ENCODE results near the gene BRSK2. TPM values are rescaled to one million over a fixed set of nuclear protein-coding genes. Genes with fewer than 3 reads are reported as not detected.

BRSK2 gene
- total RNA-seq, 1 donor from 2014 or later: 1.0 TPM

DNA sequence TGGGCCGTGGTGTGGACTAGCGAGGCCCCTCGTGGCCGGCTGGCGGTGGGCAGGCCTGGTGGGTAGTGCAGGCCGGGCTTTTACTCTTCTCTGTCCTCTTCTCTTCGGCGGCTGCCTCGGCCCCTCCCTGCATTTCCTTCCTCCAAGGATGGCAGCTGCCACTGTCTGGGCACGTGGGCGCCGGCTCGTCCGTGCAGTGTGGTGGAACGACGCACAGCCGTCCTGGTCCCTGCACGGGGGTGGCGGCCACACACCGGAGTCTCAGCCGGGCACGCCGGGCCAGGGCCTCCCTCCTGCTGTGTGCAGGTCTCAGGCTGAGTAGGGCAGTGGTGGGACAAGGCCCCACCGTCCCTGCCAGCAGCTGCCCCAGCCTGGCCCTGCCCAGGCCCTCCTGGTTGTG is 59.1 kb downstream of the BRSK2 start:
- no peaks in the 10 kb centered on the region for H3K4me1 ChIP-seq (ENCODE audit: control insufficient read depth in 3 of 3, insufficient read depth in 3 of 3, low read length in 3 of 3)
- no peak overlapping the region for H3K9ac ChIP-seq (ENCODE audit: low read depth in 1 of 3, low read length in 3 of 3)
- H3K4me3 ChIP-seq (ENCODE audit: low read length in 3 of 3): no peak overlapping the region
- peaks cover 11 to 39% (median 32%) of the 10 kb centered on the region in 3 donors for H3K27me3 ChIP-seq (ENCODE audit: control insufficient read depth in 3 of 3, insufficient read depth in 3 of 3, low read length in 3 of 3)
- no peaks in the 10 kb centered on the region for H3K36me3 ChIP-seq (ENCODE audit: control insufficient read depth in 3 of 3, insufficient read depth in 3 of 3, low read length in 3 of 3)
- no peaks in the 10 kb centered on the region for H3K9me3 ChIP-seq (ENCODE audit: control insufficient read depth in 3 of 3, low read length in 3 of 3)
- no peak overlapping the region for H3K27ac ChIP-seq (ENCODE audit: low read depth, low read length)

DNA sequence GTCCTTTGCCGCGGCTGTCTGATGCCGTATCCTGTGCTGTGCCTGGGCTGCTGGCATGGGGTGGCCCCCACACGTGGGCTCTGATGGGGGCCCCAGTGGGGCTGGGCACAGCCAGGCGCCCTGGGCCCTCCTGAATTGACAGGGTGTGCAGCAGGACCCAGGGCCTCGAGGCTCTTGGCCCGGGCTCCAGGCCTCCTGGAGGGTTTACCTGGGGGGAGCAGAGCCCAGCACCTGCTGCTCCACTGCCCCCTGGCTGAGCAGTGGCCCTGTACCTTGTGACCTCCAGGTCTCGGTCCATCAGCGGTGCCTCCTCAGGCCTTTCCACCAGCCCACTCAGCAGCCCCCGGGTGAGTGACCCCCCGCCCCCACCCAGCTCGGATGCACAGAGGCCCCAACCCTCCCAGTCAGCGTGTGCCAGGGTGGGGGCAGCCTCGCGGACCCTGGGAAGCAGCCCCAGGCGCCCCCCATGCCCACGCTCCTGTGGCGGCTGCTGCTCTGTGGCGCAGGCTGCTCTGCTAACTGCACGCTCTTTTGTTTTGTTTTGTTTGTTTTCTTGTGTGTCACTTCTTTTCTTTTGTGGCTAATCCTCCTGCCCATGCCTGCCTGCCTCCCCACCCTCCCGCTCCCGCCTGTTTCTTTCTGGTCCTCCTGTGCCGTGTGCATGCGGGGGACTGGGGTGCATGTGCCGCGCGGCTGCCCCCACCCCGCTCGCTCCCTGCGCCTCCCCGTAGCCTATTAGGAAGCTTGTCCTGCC is 59.9 kb downstream of the BRSK2 start:
- no peak overlapping the region for H3K9ac ChIP-seq (ENCODE audit: low read depth in 1 of 3, low read length in 3 of 3)
- no peaks in the 10 kb centered on the region for H3K4me1 ChIP-seq (ENCODE audit: control insufficient read depth in 3 of 3, insufficient read depth in 3 of 3, low read length in 3 of 3)
- H3K27ac ChIP-seq (ENCODE audit: low read depth, low read length): no peak overlapping the region
- H3K9me3 ChIP-seq (ENCODE audit: control insufficient read depth in 3 of 3, low read length in 3 of 3): no peaks in the 10 kb centered on the region
- no peak overlapping the region for H3K4me3 ChIP-seq (ENCODE audit: low read length in 3 of 3)
- no peaks in the 10 kb centered on the region for H3K36me3 ChIP-seq (ENCODE audit: control insufficient read depth in 3 of 3, insufficient read depth in 3 of 3, low read length in 3 of 3)
- peaks cover 11 to 34% (median 30%) of the 10 kb centered on the region in 3 donors for H3K27me3 ChIP-seq (ENCODE audit: control insufficient read depth in 3 of 3, insufficient read depth in 3 of 3, low read length in 3 of 3)

DNA sequence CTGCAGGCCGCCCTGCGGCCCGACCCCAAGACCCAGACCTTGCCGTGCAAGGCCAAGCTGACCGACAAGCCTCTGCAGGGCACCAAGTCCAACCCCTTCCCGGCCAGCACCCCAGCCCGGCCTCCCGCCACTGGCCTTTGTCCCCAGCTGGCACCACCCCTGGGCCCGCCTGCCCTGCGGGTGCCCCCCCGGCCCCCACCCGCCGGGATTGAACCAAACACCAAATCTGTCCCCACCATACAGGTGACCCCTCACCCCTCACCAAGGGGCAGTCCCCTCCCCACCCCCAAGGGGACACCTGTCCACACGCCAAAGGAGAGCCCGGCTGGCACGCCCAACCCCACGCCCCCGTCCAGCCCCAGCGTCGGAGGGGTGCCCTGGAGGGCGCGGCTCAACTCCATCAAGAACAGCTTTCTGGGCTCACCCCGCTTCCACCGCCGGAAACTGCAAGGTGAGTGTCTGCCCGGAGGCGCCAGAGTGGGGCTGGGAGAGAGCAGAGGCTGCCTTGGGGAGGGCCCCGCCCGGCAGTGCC is 60.7 kb downstream of the BRSK2 start:
- Histone ChIP-seq H3K9ac (ENCODE audit: low read depth in 1 of 3, low read length in 3 of 3) (no peak overlapping the region), H3K27ac (ENCODE audit: low read depth, low read length) (no peak overlapping the region), H3K9me3 (ENCODE audit: control insufficient read depth in 3 of 3, low read length in 3 of 3) (no peaks in the 10 kb centered on the region), H3K4me3 (ENCODE audit: low read length in 3 of 3) (no peak overlapping the region), H3K36me3 (ENCODE audit: control insufficient read depth in 3 of 3, insufficient read depth in 3 of 3, low read length in 3 of 3) (no peaks in the 10 kb centered on the region), H3K4me1 (ENCODE audit: control insufficient read depth in 3 of 3, insufficient read depth in 3 of 3, low read length in 3 of 3) (no peaks in the 10 kb centered on the region), H3K27me3 (ENCODE audit: control insufficient read depth in 3 of 3, insufficient read depth in 3 of 3, low read length in 3 of 3) (peaks cover 11 to 34% (median 30%) of the 10 kb centered on the region in 3 donors)

DNA sequence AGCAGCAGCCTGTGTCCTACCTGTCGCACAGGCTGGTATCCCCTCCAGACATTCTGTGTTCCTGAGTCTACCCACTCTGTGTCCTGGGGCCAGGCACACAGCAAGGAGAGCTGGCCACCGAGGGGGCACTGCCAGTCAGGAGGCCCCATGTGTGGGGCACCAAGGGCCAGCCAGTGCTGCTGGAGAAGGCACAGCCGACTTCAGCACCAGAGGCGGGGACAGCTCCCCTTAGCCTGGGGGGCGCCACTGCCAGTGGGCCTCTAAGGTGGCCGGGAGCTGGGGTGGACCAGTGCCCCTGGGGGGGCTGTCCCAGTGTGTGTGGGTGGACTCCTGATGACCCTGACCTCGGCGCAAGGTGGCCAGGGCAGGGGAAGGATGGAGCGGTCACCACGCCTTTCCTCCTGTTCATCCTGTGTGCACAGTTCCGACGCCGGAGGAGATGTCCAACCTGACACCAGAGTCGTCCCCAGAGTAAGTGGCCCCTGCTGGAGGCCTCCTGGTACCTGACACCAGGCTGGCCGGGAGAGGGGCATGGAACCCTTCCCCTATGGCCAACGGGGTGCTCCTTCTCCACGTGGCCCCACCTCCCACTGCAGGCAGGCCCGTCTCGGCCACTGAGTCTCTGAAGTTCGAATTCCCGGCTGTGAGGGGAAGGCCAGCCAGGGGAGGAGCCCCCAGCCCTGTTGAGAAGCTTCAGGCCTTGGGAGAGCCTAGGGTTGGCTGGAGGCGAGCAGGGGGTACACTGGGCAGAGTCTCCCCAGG is 61.4 kb downstream of the BRSK2 start:
- no peak overlapping the region for H3K4me3 ChIP-seq (ENCODE audit: low read length in 3 of 3)
- H3K9ac ChIP-seq (ENCODE audit: low read depth in 1 of 3, low read length in 3 of 3): no peak overlapping the region
- H3K9me3 ChIP-seq (ENCODE audit: control insufficient read depth in 3 of 3, low read length in 3 of 3): no peaks in the 10 kb centered on the region
- H3K27me3 ChIP-seq (ENCODE audit: control insufficient read depth in 3 of 3, insufficient read depth in 3 of 3, low read length in 3 of 3): peaks cover 11 to 34% (median 30%) of the 10 kb centered on the region in 3 donors
- H3K4me1 ChIP-seq (ENCODE audit: control insufficient read depth in 3 of 3, insufficient read depth in 3 of 3, low read length in 3 of 3): no peaks in the 10 kb centered on the region
- no peak overlapping the region for H3K27ac ChIP-seq (ENCODE audit: low read depth, low read length)
- H3K36me3 ChIP-seq (ENCODE audit: control insufficient read depth in 3 of 3, insufficient read depth in 3 of 3, low read length in 3 of 3): no peaks in the 10 kb centered on the region

DNA sequence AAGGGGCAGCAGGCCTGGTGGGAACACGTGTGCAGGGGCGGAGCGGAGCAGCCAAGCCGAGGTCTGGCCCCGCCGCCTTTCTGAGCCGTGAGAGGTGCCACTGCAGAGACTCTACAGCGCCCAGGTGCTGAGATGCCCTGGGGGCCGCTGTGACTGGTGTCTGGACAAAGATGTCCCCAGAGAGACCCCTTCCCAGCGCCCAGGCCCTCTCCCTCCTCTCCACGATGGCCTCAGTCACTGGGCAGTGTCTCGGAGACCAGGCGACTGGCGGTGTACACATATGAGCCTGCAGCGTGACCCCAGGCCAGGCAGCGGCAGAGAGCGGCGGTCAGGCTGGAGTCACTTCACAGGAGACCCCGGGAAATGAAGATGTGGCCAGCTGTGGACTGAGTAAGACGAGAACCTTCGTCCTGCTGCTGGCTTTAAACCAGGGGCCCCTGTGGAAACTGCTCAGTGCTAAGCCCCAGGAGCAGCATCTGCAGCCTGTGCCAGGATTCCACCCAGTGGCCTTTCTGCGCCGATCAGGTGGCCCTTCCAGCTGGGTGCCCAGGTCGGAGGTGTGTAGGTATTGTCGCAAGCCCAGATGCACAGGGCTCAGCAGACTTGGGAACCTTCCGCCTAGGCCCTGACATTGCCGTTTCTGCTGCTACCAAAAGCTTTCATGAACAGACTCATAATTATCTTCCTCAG is 62.2 kb downstream of the BRSK2 start:
- no peak overlapping the region for H3K27ac ChIP-seq (ENCODE audit: low read depth, low read length)
- no peaks in the 10 kb centered on the region for H3K4me1 ChIP-seq (ENCODE audit: control insufficient read depth in 3 of 3, insufficient read depth in 3 of 3, low read length in 3 of 3)
- H3K9ac ChIP-seq (ENCODE audit: low read depth in 1 of 3, low read length in 3 of 3): no peak overlapping the region
- no peaks in the 10 kb centered on the region for H3K36me3 ChIP-seq (ENCODE audit: control insufficient read depth in 3 of 3, insufficient read depth in 3 of 3, low read length in 3 of 3)
- peaks cover 11 to 34% (median 30%) of the 10 kb centered on the region in 3 donors for H3K27me3 ChIP-seq (ENCODE audit: control insufficient read depth in 3 of 3, insufficient read depth in 3 of 3, low read length in 3 of 3)
- H3K9me3 ChIP-seq (ENCODE audit: control insufficient read depth in 3 of 3, low read length in 3 of 3): no peaks in the 10 kb centered on the region
- no peak overlapping the region for H3K4me3 ChIP-seq (ENCODE audit: low read length in 3 of 3)

DNA sequence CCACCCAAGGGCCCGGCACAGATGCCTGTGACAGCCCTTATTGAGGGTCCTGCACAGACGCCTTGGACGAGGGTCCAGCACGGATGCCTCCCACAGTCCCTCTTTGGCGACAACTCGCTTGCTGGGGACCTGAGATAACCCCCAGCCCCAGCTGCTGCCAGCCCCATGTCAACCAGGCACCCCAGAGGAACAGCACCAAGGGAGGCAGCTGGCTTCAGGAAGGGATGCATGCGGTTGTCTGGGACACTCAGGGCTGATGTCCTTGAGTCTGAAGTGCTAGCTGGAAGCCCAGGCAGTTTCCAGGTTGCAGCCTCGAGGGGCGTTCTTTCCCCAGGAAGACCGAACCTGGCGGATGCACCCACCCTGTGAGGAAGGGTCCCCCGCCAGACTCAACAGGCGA is 63.0 kb downstream of the BRSK2 start:
- H3K4me1 ChIP-seq (ENCODE audit: control insufficient read depth in 3 of 3, insufficient read depth in 3 of 3, low read length in 3 of 3): no peaks in the 10 kb centered on the region
- no peak overlapping the region for H3K4me3 ChIP-seq (ENCODE audit: low read length in 3 of 3)
- no peak overlapping the region for H3K27ac ChIP-seq (ENCODE audit: low read depth, low read length)
- no peaks in the 10 kb centered on the region for H3K9me3 ChIP-seq (ENCODE audit: control insufficient read depth in 3 of 3, low read length in 3 of 3)
- peaks cover 11 to 34% (median 30%) of the 10 kb centered on the region in 3 donors for H3K27me3 ChIP-seq (ENCODE audit: control insufficient read depth in 3 of 3, insufficient read depth in 3 of 3, low read length in 3 of 3)
- H3K9ac ChIP-seq (ENCODE audit: low read depth in 1 of 3, low read length in 3 of 3): no peak overlapping the region
- no peaks in the 10 kb centered on the region for H3K36me3 ChIP-seq (ENCODE audit: control insufficient read depth in 3 of 3, insufficient read depth in 3 of 3, low read length in 3 of 3)

DNA sequence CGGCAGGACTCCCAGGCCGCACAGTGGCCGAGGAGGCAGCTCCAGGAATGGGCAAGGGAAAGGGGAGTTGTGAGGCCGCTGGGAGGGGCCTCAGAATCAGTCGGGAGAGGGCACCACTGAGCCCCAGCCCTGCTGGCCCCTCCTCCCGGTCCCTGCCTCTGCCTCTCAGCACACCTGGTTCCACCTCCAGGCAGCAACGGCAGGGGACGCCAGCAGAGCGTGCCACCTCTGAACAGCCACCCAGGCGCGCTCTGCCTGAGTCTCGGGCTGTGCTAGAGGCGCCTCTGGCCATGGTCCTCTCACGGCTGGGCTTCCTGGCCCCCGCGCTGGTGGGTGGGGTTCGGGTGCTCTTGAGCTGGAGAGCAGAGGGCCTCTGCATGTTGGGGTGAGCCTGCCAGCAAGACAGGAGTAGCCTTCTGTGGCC is 63.9 kb downstream of the BRSK2 start:
- H3K4me3 ChIP-seq (ENCODE audit: low read length in 3 of 3): no peak overlapping the region

DNA sequence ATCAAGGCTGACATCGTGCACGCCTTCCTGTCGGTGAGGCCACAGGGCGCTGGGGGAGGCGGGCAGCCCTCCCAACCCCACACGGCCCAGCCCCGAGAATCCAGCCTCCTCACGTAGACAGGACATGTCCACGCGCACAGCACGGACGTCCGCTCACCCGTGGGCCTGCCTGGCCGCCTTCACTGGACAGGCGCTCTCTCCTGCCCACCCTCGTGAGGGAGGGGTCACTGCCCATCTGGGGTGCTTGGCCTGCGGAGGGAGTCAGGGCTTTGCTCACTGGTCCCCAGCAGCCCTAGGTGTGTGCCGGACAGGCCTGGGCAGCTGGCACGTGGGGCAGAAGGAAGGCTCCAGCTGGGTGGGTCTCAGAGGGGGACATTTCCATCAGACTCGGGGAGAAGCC is 64.8 kb downstream of the BRSK2 start:
- peaks cover 6 to 25% (median 23%) of the 10 kb centered on the region in 3 donors for H3K27me3 ChIP-seq (ENCODE audit: control insufficient read depth in 3 of 3, insufficient read depth in 3 of 3, low read length in 3 of 3)
- H3K9ac ChIP-seq (ENCODE audit: low read depth in 1 of 3, low read length in 3 of 3): no peak overlapping the region
- no peaks in the 10 kb centered on the region for H3K36me3 ChIP-seq (ENCODE audit: control insufficient read depth in 3 of 3, insufficient read depth in 3 of 3, low read length in 3 of 3)
- H3K4me3 ChIP-seq (ENCODE audit: low read length in 3 of 3): no peak overlapping the region
- H3K27ac ChIP-seq (ENCODE audit: low read depth, low read length): no peak overlapping the region
- H3K9me3 ChIP-seq (ENCODE audit: control insufficient read depth in 3 of 3, low read length in 3 of 3): no peaks in the 10 kb centered on the region
- H3K4me1 ChIP-seq (ENCODE audit: control insufficient read depth in 3 of 3, insufficient read depth in 3 of 3, low read length in 3 of 3): peaks cover 0 to 4% (median 0%) of the 10 kb centered on the region in 3 donors

More for the DNA sequence above, 63.9 kb downstream of the BRSK2 start:
- Histone ChIP-seq H3K27me3 (ENCODE audit: control insufficient read depth in 3 of 3, insufficient read depth in 3 of 3, low read length in 3 of 3) (peaks cover 11 to 29% (median 27%) of the 10 kb centered on the region in 3 donors), H3K27ac (ENCODE audit: low read depth, low read length) (no peak overlapping the region), H3K4me1 (ENCODE audit: control insufficient read depth in 3 of 3, insufficient read depth in 3 of 3, low read length in 3 of 3) (peaks cover 0 to 4% (median 0%) of the 10 kb centered on the region in 3 donors), H3K9ac (ENCODE audit: low read depth in 1 of 3, low read length in 3 of 3) (no peak overlapping the region), H3K9me3 (ENCODE audit: control insufficient read depth in 3 of 3, low read length in 3 of 3) (no peaks in the 10 kb centered on the region), H3K36me3 (ENCODE audit: control insufficient read depth in 3 of 3, insufficient read depth in 3 of 3, low read length in 3 of 3) (no peaks in the 10 kb centered on the region)

DNA sequence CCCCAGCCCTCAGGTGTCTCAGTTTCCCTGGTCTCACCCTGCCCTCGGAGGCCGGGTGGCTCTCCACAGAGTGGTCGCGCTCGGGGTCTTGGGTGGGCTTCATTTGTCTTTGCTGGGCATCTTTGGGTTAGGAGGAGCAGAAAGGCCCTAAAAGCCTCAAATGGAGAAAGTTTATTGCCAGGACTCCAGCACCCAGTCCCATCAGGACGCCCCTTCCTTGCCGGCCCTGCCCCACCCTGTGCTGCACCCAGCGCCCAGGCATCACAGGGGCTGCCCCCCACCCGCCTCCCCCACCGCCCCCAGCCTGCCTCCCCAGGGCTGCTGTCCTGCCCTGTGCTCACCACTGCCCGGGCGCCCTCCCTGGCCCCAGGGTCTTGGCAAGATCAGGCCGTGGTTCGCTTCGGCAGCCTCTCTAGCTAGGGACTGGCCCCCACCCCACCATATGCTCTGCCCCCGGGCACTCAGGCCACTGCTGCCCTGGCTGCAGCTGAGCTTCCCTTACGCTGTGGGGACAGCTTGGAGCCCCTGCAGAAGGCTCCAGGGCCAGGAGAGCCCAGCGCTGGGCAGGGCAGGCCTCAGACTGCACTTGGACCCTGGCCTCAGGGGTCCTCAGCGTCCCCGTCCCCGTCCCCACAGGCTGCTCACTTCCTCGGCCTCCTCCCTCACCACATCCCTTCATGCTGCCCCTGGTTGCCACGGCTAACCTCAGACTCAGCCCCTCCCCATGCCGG is 65.5 kb downstream of the BRSK2 start:
- Histone ChIP-seq H3K9me3 (ENCODE audit: control insufficient read depth in 3 of 3, low read length in 3 of 3) (no peaks in the 10 kb centered on the region), H3K36me3 (ENCODE audit: control insufficient read depth in 3 of 3, insufficient read depth in 3 of 3, low read length in 3 of 3) (no peaks in the 10 kb centered on the region), H3K4me3 (ENCODE audit: low read length in 3 of 3) (no peak overlapping the region), H3K9ac (ENCODE audit: low read depth in 1 of 3, low read length in 3 of 3) (no peak overlapping the region), H3K4me1 (ENCODE audit: control insufficient read depth in 3 of 3, insufficient read depth in 3 of 3, low read length in 3 of 3) (peaks cover 0 to 4% (median 0%) of the 10 kb centered on the region in 3 donors), H3K27me3 (ENCODE audit: control insufficient read depth in 3 of 3, insufficient read depth in 3 of 3, low read length in 3 of 3) (peaks cover 6 to 25% (median 23%) of the 10 kb centered on the region in 3 donors), H3K27ac (ENCODE audit: low read depth, low read length) (no peak overlapping the region)

Measured in skeletal muscle tissue (tissue), 4 donors.